PFSK-1 (cell line): ENCODE data around the gene YDJC.

Experiments used
- SIN3A ChIP-seq: IDR thresholded peaks from 2 replicates; pipeline ENCODE4 v1.6.1; 2012; ENCODE audit warnings: mild to moderate bottlenecking, low read length, moderate library complexity, borderline replicate concordance; ENCODE audit not compliant: insufficient read depth
- TAF1 ChIP-seq: IDR thresholded peaks from 2 replicates; pipeline ENCODE4 v1.6.1; 2012; ENCODE audit warnings: low read length, control low read depth, borderline replicate concordance; ENCODE audit not compliant: insufficient read depth
- TF ChIP-seq, protein P1 (sequence below), 2 experiments: IDR thresholded peaks; 2 replicates each; pipeline versions ENCODE4 v1.6.1 to v1.8.0; 2011 to 2012; ENCODE audit warnings: low read depth in 2 of 2, low read length in 2 of 2, control low read depth in 1 of 2, inconsistent platforms in 1 of 2, mild to moderate bottlenecking in 1 of 2, moderate library complexity in 1 of 2; ENCODE audit not compliant: insufficient read depth in 1 of 2

GRCh38 chr22:21665047-21665851, 35.4 kb upstream of the YDJC start:
- no peak for TF ChIP-seq SIN3A
- TF ChIP-seq, protein P1, sequence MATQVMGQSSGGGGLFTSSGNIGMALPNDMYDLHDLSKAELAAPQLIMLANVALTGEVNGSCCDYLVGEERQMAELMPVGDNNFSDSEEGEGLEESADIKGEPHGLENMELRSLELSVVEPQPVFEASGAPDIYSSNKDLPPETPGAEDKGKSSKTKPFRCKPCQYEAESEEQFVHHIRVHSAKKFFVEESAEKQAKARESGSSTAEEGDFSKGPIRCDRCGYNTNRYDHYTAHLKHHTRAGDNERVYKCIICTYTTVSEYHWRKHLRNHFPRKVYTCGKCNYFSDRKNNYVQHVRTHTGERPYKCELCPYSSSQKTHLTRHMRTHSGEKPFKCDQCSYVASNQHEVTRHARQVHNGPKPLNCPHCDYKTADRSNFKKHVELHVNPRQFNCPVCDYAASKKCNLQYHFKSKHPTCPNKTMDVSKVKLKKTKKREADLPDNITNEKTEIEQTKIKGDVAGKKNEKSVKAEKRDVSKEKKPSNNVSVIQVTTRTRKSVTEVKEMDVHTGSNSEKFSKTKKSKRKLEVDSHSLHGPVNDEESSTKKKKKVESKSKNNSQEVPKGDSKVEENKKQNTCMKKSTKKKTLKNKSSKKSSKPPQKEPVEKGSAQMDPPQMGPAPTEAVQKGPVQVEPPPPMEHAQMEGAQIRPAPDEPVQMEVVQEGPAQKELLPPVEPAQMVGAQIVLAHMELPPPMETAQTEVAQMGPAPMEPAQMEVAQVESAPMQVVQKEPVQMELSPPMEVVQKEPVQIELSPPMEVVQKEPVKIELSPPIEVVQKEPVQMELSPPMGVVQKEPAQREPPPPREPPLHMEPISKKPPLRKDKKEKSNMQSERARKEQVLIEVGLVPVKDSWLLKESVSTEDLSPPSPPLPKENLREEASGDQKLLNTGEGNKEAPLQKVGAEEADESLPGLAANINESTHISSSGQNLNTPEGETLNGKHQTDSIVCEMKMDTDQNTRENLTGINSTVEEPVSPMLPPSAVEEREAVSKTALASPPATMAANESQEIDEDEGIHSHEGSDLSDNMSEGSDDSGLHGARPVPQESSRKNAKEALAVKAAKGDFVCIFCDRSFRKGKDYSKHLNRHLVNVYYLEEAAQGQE (IDR thresholded peaks at IDR 0.05; ENCODE audit: insufficient read depth in 1 of 2, low read depth in 2 of 2, low read length in 2 of 2): no peak
- TF ChIP-seq TAF1: no peak
